Embryonic facial prominence (tissue), 1 donor: ENCODE data around the gene CSMD2.
"Not testable (repeated sequence)": the region's sequence is repeated elsewhere in the genome, so short reads cannot be mapped to it uniquely, and the experiment has no call there.

Experiments used
- DNase-seq: peaks from one replicate; pipeline ENCODE4 v3.0.0-alpha.2; 2016; ENCODE audit errors: extremely low spot score

The CSMD2 gene

DNA sequence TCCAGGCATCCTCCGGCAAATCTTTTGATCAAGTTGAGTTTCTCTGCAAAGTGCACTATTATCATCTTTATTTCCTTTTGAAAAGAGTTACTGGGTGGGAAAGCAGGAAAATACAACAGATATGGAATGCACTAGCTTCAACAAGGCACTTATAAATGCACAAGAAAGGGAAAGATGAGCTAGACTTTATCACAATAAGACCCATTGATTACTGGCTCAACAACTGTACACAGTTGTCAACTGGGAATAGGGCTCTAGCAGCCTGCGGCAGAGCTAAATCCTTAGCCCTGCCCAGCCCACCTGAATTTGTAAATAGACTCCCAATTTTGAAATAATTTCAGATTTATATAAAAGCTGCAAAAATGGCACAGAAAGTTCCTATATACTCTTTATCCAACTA is 111.4 kb downstream of the CSMD2 start:
- no peak for DNase-seq

DNA sequence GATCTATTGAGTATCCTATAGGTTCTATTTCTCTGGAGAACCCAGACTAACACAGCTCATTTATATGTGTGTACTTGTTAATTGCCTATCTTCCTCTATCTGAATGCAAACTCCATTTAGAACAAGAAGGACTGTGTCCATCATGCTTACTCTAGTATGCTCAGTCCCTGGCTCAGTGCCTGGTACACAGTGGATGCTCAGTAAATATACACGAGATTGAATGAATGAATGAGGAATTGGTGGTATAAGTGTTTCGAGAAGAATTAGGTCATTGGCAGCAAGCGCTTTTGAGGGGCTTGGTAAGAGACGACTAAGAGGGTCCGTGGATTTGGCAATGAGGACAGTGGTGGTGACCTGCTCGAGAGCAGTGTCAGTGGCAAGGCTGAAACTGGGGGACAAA is 112.5 kb downstream of the CSMD2 start:
- DNase-seq = no peak

DNA sequence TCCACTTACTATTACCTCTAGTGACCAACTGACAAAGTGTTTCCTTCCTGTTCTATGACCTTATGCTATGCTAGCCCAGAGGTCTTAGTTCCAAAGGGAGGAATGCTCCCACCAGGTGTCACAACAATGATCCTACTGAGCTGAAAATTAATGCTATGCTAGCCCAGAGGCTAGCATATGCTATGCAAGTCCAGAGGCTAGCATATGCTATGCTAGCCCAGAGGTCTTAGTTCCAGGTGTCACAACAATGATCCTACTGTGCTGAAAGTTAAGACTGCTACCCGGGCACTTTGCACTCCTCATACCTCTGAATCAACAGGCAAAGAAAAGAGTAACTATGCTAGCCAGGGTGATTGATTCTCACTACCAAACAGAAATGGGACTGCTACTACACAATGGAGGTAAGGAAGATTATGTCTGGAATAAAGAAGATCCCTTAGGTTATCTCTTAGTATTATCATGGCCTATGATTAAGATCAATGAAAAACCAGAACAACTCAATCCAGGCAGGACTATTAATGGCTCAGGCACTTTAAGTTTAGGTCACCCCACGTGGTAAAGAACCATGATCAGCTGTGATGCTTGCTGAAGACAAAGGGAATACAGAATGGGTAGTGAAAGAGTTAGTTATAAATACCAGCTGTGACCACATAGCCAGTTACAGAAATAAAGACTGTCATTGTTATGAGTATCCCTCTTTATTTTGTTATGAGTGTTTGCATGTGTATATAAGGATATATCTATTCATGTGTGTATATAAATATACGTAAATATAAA is 114.1 kb downstream of the CSMD2 start:
- no peak for DNase-seq

DNA sequence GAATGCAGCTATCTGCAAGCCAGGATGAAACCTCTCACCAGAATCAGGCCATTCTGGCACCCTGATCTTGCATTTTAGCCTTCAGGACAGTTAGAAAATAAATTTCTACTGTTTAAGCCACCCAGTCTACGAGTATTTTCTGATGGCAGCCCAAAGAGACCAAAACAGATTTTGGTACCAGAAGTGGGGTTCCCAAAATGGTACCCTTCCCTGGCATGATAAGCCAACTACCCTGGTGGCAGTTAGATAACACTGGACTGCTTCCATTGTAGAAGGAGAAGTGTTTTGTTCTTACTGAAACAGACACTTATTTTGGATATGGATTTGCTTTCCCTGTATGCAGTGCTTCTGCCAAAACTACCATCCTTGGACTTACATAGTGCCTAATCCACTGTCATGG is 115.0 kb downstream of the CSMD2 start:
- no peak for DNase-seq

DNA sequence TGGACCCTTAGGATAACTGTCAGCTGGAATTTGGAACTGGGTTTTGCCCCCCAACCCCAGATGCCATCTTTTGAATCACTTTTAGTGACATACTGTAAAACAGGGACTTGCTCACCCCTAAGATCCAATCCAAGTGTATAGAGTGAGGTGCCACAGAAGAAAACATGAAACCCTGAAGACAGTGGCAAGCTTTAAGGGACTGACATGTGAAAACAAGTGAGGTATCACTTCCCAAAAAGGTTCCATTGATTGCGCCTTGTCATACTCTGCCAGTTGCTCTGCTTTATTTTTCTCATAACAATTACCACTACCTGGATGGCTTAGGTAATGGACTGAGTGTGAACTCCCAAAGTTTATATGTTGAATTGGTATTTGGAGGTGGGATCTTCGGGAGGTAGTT is 115.6 kb downstream of the CSMD2 start:
- DNase-seq = no peak

DNA sequence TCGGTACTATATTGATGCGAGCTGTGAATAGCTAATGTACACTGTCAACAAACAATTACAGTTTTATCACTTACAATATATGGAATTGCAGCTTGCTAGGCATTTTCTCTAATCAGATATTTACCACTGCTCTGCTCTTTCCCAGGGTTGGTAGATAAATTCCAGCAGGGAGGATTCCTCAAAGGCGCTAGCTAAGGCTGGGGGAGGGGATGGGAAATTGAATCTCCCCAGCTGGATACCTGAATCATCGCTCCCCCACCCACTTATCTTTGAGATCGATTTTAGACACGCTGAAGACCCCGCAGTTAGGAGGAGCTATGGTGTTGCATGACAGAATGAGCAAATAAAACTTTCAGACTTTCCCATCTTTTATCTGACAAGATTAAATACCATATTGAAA is 127.2 kb downstream of the CSMD2 start:
- DNase-seq = no peak

DNA sequence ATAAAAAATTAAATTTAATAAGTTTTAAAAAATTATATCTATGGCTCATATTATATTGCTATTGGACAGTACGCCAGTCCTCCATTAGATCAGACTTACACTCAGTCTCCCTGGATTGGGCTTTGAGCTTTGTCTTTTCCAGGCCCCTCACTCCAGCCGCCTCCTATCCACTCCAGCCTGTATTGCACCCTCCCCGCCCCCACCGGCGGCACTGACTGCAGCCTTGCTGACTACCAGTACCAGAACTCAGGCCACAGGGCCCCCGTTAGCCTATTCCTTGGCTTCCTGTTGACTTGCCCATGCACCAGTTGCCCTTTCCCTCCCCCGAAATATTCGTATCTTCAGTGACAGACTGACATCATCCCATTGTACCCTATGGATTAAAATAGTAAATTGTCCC is 127.9 kb downstream of the CSMD2 start:
- no peak for DNase-seq

DNA sequence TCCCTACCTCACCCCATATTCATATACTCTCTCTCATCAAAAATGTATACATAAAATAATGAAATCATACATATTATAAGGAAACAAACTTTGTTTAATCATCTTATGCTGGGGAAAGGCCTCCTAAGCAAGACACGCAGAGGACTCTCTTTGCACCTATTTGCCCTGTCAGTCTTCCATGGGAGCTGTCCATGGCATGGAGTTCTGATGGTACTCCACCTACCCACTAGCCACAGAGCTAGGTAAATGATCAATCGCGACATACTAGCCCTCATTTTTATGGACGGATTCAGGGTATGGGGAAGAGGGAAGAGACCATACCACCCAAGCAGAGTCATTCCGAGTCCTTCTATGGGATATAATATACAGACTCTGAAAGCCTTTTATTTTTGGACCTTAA is 131.0 kb downstream of the CSMD2 start:
- no peak for DNase-seq

DNA sequence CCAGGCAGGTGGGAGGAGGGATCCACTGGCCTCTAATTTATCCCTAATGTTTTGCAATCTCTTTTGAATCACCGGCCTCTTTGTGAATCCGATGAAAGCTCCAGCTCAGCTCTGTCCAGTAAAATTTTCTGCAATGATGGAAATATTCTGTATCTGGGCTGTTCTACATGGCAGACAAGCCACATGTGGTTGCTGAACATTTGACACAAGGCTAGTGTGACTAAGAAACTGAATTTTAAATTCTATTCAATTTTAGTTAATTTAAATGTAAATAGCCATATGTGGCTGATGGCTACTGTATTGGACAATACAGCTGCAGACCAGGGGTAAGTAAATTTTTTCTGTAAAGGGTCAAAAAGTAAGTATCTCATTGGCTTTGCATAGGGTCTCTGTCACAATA is 135.1 kb downstream of the CSMD2 start:
- DNase-seq = no peak

DNA sequence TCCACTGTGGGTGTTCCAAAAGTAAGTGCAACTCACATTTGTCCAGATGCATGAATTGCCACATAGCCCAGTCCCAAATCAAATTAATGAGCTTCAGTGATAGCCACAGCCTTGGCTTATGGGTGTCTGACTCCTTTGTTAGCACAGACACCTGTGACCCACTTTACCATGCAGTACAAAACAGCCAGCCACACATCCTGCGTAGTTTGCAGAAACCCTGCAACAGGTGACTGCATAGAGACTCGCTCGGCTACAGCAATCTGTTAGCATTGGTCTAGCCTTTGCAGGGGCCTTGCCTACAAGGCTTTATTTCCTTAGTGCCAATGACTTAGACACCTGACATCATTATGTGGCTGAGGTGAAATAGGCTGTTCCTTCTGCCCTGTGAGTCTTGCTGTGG is 135.5 kb downstream of the CSMD2 start:
- DNase-seq = no peak

DNA sequence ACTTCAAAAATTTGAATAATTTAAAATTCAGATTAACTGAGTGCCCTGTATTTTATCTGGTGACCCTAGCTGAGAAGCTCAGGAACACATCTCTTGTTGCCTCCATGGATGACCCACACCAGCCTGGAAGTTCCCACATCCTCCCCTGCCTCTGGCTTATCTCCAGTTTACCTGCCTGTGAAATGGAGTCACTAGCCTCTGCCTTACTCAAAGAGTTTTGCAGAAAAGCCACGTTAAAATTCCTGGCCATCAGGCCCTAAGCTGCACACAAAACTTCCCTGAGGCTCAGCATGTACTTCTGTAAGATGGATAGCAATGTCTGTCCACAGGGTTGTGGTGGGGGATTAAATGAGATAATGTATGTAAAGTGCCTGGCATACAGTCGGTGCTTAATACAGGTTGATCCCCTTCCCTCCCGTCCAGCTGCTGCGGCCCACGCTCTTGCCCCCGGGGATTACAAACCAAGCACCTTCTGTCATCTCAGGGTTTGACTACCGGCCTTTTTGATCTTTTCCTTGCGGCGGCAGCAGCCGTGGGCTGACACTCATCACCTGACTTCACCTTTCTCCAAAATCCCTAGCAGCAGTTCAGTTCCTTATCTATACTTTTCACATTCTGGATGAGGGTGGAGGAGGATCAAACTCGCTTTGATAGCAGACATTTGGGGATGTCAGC is 136.5 kb downstream of the CSMD2 start:
- DNase-seq = no peak

DNA sequence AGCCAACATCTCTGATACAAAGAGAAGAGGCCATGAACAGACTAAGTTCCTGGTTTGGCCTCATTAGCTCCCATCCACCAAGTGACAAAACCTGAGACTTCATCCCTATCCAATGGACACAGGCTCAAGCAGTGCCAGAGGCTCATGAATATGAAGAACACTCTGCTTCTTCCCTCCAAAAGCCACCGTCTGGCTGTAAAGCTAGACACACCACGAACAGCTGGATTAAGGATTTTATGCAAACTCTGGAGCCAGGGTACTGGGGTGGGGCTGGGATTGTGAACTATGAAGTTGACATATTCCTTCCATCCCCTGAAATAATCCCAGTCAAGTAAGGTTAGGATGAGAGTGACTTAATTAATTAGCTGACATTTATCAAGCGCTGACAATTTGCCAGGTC is 139.4 kb downstream of the CSMD2 start:
- no peak for DNase-seq

DNA sequence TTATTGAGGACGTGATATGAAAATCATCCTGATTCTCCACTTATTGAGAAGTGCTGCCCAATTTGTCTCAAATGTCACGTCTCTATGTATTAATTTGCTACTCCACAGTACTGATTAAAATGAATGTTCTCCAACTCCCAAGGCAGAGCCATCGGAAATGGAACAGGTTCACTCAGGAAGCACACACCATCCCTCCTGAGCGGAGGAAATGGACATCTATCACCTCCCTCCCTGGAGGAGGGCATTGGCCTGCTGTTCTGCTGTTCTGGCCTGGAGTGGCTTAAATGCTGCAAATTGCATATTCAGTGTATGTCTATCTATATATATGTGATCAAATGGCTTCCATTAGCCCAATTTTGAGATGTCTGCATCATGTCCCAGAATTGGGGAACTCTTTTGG is 140.5 kb downstream of the CSMD2 start:
- DNase-seq = no peak

DNA sequence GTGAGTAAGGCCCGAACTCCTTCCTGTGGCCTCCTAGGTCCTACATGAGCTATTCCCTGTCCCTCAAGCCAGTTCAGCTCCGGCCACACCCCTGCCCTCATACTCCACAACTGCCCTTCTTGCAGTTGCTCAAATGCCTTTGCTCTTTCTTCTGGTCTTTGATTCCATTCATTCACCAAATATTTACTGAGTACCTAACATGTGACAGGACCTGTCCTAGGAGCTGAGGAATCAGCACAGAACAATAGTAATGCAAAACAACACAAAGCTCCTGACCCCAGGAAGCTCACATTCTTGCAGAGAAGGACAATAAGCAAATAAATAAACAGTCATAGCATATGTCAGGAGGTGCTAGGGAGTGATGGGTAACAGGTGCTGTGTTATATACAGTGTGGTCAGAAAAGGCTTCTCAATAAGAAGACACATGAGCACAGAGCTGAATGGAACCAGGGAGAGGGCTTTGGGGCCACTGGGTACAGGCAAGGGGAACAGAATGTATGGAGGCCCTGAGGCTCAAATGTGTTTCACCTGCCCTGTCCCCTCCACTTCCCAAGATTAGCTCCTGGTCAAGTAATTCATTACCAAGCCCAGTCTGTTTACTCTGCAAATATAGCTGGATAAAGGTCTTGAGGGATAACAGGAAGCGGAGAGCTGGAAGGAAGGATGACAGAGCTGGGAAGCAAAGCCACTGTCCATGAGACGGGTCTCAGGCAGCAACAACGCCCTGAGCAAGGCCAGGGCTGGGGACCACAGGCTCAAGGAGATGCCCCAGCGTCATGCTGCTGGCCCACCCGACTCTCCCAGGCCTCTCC is 145.1 kb downstream of the CSMD2 start:
- DNase-seq = no peak

DNA sequence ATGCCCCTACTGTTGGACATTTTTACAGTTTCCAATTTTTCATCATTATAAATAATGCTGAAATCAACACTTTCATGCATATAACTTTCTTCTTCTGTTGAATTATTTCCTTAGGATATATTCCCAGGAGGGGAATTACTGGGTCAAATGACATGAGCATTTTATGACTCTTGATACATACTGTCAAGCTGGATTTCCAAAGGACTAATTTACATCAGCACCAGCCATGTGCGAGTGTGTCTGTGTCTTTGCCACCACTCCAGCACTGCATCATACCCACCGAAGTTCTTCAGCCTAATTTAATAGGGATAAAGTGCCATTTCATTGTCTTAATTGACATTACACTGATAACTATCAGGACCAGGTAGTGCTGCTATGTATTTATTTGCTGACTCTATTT is 146.7 kb downstream of the CSMD2 start:
- DNase-seq = no peak

DNA sequence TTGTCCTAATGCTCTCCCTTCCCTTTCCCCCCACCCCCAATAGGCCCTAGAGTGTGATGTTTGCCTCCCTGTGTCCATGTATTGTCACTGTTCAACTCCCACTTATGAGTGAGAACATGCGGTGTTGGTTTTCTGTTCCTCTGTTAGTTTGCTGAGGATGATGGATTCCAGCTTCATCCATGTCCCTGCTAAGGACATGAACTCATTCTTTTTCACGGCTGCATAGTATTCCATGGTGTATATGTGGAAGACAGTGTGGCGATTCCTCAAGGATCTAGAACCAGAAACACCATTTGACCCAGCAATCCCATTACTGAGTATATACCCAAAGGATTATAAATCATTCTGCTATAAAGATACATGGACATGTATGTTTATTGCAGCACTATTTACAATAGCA is 148.7 kb downstream of the CSMD2 start:
- not testable (repeated sequence) for DNase-seq

DNA sequence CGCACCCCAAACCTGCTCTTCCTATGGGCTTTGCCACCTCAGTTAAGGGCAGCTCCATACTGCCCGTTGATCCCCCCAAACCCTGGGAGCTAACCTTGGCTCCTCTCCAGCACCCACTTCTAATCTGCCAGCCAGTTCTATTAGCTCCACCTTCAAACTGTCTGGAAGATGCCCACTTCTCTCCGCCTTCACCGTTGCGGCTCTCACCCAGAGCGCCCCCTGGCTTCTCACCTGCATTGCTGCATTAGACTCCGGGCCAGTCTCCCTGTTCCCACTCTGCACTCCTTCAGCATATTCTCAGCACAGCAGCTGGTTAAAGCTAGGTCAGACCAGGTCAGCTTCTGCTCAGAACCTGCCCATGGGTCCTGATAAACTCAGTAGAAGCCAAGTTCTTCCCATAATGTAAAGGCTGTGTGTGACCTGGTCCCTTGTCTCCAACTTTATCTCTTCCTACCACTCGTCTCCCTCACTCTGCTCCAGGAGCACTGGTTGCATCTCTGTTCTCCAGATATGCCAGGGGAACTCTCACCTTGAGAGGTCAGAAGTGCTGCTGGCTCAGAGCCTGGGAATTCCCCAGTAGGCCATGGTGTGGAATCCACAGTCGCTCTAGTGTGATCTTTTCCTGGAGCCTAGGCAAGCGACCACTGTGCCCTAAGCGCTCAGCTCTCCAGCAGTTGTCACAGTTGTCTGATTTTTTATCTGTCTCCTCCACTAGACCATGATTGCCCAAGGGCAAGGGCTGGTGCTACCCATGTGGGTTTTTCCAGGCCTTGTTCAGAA is 150.9 kb downstream of the CSMD2 start:
- no peak for DNase-seq

DNA sequence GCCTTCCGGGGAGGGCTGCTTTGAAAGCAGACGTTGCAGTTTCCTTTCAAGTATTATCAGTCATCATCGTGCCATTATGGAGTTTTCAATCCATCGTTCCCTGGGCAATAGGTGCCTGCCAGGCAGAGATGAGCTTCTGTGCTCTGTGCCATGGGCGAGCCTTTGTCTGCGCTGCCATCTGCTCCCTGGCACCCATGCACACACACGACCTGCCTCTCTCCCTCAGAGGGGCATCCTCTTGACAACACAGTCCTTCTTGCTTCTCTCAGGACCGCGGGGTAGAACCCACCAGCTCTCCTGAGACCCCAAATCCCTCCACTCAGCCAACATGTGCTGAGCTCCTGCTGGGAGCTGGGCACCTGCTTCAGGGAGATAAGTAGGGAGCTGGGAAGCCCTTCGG is 151.9 kb downstream of the CSMD2 start:
- no peak for DNase-seq

DNA sequence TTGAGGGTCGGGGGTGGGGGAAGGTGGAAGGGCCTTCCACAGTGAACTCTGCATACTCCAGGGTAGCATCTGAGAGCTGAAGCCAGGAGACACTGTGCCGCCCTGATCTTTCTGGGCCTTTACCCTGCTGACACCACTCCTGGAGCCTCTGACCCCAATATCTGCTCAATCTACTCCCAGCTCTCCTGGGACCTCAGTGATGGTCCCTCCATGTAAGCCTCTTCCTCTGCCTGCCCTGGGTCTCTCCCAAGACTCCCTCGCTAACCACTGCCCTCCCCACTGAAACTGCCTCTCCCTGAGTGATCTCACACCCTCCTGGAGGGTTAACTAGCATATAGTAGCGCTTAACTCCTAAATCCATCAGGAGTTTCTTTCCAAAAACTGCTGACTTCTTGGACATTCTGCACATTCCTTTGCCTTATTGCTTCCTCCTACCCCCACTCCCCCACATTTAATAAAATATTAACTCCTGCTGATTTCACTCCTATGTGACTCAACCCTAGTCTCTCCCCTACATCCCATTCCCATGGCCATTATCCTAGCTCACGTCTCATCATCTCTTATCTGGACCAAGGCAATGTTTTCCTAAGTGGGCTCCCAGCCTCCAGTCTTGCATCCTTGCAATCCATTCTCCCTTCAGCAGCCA is 155.6 kb downstream of the CSMD2 start:
- no peak for DNase-seq

DNA sequence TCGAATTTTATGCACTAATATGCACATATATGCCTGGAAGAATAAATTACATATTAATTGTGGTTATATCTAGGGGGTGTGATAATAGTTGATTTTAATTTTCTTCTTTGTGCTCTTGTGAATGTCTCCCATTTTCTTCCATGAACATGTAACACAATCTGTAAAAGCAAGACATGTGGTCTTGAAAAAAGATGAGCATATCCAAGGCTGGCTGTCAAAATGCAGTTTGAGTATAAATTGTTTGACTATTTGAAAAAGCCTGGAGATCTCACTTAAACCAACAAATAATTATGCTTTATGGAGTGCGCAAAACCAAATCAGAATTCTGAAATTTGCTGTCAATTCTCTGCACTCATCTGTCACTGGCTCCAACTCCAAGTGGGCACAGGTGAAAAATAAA is 157.3 kb downstream of the CSMD2 start:
- no peak for DNase-seq

DNA sequence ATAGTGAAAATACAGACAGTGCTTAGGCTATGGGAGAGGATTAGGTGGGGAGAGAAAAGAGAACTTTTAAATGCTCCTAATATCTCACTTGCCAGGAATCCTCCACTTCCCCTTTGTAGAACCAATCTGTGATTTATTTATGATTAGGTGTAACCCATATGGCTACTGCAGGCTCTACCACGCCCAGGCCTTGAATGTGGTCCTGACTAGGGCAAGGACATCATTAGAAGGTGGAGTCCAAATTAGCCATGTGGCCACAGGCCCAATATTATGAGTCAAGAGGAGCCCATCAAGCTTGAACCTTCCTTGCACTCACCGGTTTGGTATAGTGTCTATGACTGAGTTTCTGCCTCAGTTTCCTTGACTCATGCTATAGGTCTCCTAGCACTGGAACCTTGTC is 159.7 kb downstream of the CSMD2 start:
- no peak for DNase-seq

DNA sequence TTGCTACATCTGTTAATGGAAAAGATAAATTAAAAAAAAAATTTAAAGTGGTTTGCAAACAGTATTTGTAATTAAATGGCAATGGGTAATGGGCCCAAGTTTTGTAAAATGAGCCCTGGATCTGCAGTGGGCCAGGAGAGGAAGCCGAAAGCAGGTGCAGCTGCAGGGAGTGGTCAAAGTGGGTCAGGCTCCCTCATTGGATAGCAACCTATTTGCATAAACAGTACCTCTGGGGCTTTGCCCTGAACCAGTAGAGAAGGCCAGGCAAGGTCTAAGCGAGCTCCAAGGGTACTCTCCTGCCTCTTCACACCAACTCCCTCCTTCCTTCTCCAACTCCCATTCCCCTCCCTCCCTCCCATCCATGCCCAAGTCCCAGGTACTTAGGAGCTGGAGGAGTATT is 162.2 kb downstream of the CSMD2 start:
- DNase-seq = no peak
